Mononuclear cell (primary cell): ENCODE data around the gene KCNAB2. TPM values are rescaled to one million over a fixed set of nuclear protein-coding genes. Genes with fewer than 3 reads are reported as not detected.

Experiments
- H3K27me3 ChIP-seq: 2 replicates; pipeline ENCODE4 v1.6.0; 2011; ENCODE audit warnings: low read length, control low read depth; ENCODE audit not compliant: insufficient read depth
- H3K4me1 ChIP-seq: 2 replicates; pipeline ENCODE4 v1.5.1; 2011; ENCODE audit warnings: mild to moderate bottlenecking, low read length, control low read depth; ENCODE audit not compliant: insufficient read depth
- H3K4me3 ChIP-seq: 2 replicates; pipeline ENCODE4 v1.5.1; 2011; ENCODE audit warnings: mild to moderate bottlenecking, low read length, moderate library complexity
- H3K9me3 ChIP-seq: 2 replicates; pipeline ENCODE4 v1.5.1; 2011; ENCODE audit warnings: low read depth, mild to moderate bottlenecking, control low read depth, low read length
- total RNA-seq: library from RNA; depleted of rRNA; stranded (reverse); fragments of >200 nt; gene quantifications from one replicate; pipeline ENCODE4 v1.2.3, GENCODE V29; 2012

KCNAB2 gene
- total RNA-seq, 1 donor: 66.3 TPM

GRCh38 chr1:6130036-6130435, 84.3 kb downstream of the KCNAB2 start:
- H3K4me3 ChIP-seq: no peak overlapping the region
- no peaks in the 10 kb centered on the region for H3K27me3 ChIP-seq
- H3K4me1 ChIP-seq: peaks cover 4% of the 10 kb centered on the region
- no peaks in the 10 kb centered on the region for H3K9me3 ChIP-seq

GRCh38 chr1:6130596-6130995, 84.9 kb downstream of the KCNAB2 start:
- no peak overlapping the region for H3K4me3 ChIP-seq
- H3K9me3 ChIP-seq: no peaks in the 10 kb centered on the region
- H3K27me3 ChIP-seq: no peaks in the 10 kb centered on the region
- peaks cover 4% of the 10 kb centered on the region for H3K4me1 ChIP-seq

GRCh38 chr1:6131561-6131960, 85.9 kb downstream of the KCNAB2 start:
- Histone ChIP-seq H3K27me3 (no peaks in the 10 kb centered on the region), H3K4me3 (no peak overlapping the region), H3K4me1 (peaks cover 4% of the 10 kb centered on the region), H3K9me3 (no peaks in the 10 kb centered on the region)

- no peaks in the 10 kb centered on the region for H3K9me3 ChIP-seq
- H3K4me1 ChIP-seq: no peaks in the 10 kb centered on the region
- no peaks in the 10 kb centered on the region for H3K27me3 ChIP-seq
- no peak overlapping the region for H3K4me3 ChIP-seq
Observed at GRCh38 chr1:6133146-6133895, 87.6 kb downstream of the KCNAB2 start.

- no peak overlapping the region for H3K4me3 ChIP-seq
- H3K27me3 ChIP-seq: no peaks in the 10 kb centered on the region
- H3K4me1 ChIP-seq: no peaks in the 10 kb centered on the region
- no peaks in the 10 kb centered on the region for H3K9me3 ChIP-seq
Observed at GRCh38 chr1:6134206-6134605, 88.5 kb downstream of the KCNAB2 start.

- no peaks in the 10 kb centered on the region for H3K9me3 ChIP-seq
- H3K4me3 ChIP-seq: no peak overlapping the region
- no peaks in the 10 kb centered on the region for H3K4me1 ChIP-seq
- no peaks in the 10 kb centered on the region for H3K27me3 ChIP-seq
Observed at GRCh38 chr1:6134741-6135510, 89.2 kb downstream of the KCNAB2 start.

GRCh38 chr1:6136516-6137220, 91.0 kb downstream of the KCNAB2 start:
- H3K4me3 ChIP-seq: no peak overlapping the region
- H3K27me3 ChIP-seq: no peaks in the 10 kb centered on the region
- H3K9me3 ChIP-seq: no peaks in the 10 kb centered on the region
- H3K4me1 ChIP-seq: no peaks in the 10 kb centered on the region

GRCh38 chr1:6137758-6138157, 92.1 kb downstream of the KCNAB2 start:
- Histone ChIP-seq H3K9me3 (no peaks in the 10 kb centered on the region), H3K27me3 (no peaks in the 10 kb centered on the region), H3K4me3 (no peak overlapping the region), H3K4me1 (no peaks in the 10 kb centered on the region)

- Histone ChIP-seq H3K4me1 (no peaks in the 10 kb centered on the region), H3K27me3 (no peaks in the 10 kb centered on the region), H3K9me3 (no peaks in the 10 kb centered on the region), H3K4me3 (no peak overlapping the region)
Observed at GRCh38 chr1:6140413-6140812, 94.7 kb downstream of the KCNAB2 start.

GRCh38 chr1:6141592-6141991, 95.9 kb downstream of the KCNAB2 start:
- Histone ChIP-seq H3K4me1 (no peaks in the 10 kb centered on the region), H3K27me3 (no peaks in the 10 kb centered on the region), H3K4me3 (no peak overlapping the region), H3K9me3 (no peaks in the 10 kb centered on the region)

GRCh38 chr1:6142036-6142621, 96.4 kb downstream of the KCNAB2 start:
- Histone ChIP-seq H3K27me3 (no peaks in the 10 kb centered on the region), H3K4me3 (no peak overlapping the region), H3K9me3 (no peaks in the 10 kb centered on the region), H3K4me1 (no peaks in the 10 kb centered on the region)

- no peaks in the 10 kb centered on the region for H3K9me3 ChIP-seq
- H3K4me1 ChIP-seq: no peaks in the 10 kb centered on the region
- no peak overlapping the region for H3K4me3 ChIP-seq
- H3K27me3 ChIP-seq: no peaks in the 10 kb centered on the region
Observed at GRCh38 chr1:6142734-6143133, 97.0 kb downstream of the KCNAB2 start.

GRCh38 chr1:6143395-6143794, 97.7 kb downstream of the KCNAB2 start:
- Histone ChIP-seq H3K4me1 (no peaks in the 10 kb centered on the region), H3K4me3 (no peak overlapping the region), H3K9me3 (no peaks in the 10 kb centered on the region), H3K27me3 (no peaks in the 10 kb centered on the region)

- H3K4me3 ChIP-seq: no peak overlapping the region
Observed at GRCh38 chr1:6144175-6144574, 98.5 kb downstream of the KCNAB2 start.

More at GRCh38 chr1:6144175-6144574, 98.5 kb downstream of the KCNAB2 start:
- H3K4me1 ChIP-seq: peaks cover 5% of the 10 kb centered on the region
- H3K9me3 ChIP-seq: no peaks in the 10 kb centered on the region
- no peaks in the 10 kb centered on the region for H3K27me3 ChIP-seq
